ENCODE results near the gene ASB2.

ASB2 gene

GRCh38 chr14:93930296-93930988, 45.9 kb downstream of the ASB2 start:
- FAIRE-seq (no peak), DNase-seq (ENCODE audit: low spot score) (no peak)

- DNase-seq (ENCODE audit: low spot score): no peak
- no peak for FAIRE-seq
Measured at GRCh38 chr14:93929657-93930056, 46.7 kb downstream of the ASB2 start.

GRCh38 chr14:93929048-93929535, 47.3 kb downstream of the ASB2 start:
- FAIRE-seq (no peak), DNase-seq (ENCODE audit: low spot score) (no peak)

GRCh38 chr14:93928184-93929047, 48.0 kb downstream of the ASB2 start:
- DNase-seq (ENCODE audit: low spot score) (no peak), FAIRE-seq (no peak)

DNA sequence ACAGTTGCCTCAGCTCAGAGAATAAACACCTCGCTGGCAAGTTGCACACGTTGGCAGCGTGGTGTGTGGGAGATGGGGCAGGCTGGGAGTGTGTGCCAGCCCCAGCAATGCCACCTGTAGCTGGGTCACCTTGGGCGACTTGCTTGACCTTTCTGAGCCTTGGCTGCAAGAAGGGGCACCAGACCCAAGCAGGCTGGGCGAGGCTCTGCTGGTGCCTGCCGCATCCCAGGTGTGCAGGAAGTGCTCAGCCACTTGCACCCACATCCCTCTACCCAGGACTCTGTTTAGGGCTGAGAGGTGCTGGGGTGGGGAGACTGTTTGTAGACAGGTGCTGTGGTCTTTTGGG, 48.6 kb downstream of the ASB2 start:
- FAIRE-seq: no peak
- DNase-seq (ENCODE audit: low spot score): no peak

GRCh38 chr14:93926873-93927799, 49.2 kb downstream of the ASB2 start, which contains the start of gene FAM181A:
TSS of gene FAM181A (plus strand) at chr14:93927344. CDS start at chr14:93928286, 942 bp downstream.
- FAIRE-seq: no peak
- DNase-seq (ENCODE audit: low spot score): no peak

DNA sequence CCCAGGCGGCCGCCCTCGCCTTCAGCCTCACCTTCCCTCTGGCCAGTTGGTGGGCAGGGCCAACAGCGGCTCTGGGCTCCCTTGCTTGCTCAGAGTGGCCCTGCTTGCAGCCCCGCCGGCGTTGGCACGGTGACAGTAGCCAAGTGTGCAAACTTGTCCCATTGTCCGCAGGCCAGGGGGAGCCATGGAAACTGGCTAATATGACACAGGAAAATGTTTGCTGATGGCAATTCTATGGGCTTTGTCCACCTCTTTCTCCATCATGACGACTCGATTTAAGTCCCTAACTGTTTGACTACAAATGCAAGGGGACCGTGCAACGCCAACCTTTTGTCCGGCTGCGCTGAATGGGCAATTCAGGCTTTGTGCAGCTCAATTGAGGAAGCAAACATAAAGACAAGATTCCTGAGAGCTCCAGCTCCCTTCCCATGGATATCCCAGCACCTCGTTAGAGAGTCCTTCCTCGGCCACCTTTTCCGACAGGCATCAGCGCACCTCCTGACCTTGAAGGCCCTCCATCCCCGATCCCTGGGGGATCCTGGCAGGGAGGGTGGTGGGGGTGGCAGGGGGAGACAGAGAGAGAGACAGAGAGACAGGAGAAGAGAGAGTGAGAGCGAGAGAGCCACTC, 50.0 kb downstream of the ASB2 start:
- DNase-seq (ENCODE audit: low spot score) (no peak), FAIRE-seq (no peak)

DNA sequence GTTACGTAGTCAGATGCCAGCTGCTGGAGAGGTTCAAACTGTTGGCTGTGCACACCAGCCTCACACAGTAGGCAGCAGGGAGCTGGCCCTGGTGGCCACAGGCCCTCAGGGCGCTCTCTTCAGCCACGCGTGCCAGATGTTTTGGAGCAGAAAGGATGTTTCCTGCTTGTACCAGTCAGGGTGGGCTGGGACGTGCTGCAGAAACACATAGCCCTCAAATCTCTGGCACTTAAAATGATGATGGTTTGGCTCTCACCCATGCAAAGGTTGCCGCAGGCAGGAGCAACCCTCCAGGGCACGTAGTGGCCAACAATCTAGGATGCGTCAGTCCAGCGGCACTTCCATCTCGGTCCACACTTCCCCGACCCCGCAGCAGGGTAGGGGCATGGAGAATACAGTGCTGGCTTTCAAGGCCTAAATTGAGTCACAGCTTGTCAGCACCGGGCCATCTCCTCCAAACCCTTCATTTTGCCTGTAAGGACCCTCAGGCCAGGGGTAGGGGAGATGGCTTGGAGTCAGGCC, 50.9 kb downstream of the ASB2 start:
- DNase-seq (ENCODE audit: low spot score) (no peak), FAIRE-seq (no peak)

- FAIRE-seq: no peak
- DNase-seq (ENCODE audit: low spot score): no peak
Measured at GRCh38 chr14:93924592-93925355, 51.6 kb downstream of the ASB2 start.

GRCh38 chr14:93923626-93924025, 52.7 kb downstream of the ASB2 start:
- FAIRE-seq (no peak), DNase-seq (ENCODE audit: low spot score) (no peak)

- DNase-seq (ENCODE audit: low spot score) (no peak), FAIRE-seq (no peak)
Measured at GRCh38 chr14:93921001-93921806, 55.2 kb downstream of the ASB2 start.

DNA sequence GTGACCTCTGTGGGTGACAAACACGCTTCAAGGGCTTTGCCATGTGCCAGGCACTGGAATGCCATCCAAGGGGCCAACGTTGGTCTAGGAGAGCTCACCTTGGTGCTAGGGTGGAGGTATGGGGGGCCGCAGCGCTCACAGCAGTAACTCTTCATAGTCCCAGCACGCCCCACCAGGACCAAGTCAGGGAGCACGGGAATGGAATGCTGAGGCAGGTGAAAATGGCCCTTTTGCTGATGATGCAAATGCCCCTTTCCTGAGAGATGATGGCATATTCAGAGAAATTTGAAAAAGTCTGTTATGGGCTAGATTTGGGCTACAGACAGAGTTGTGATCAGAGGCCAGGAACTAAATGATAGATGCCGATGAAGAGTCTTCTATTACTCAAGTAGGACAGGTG, 59.2 kb downstream of the ASB2 start:
- no peak for FAIRE-seq
- no peak for DNase-seq (ENCODE audit: low spot score)

- DNase-seq (ENCODE audit: low spot score) (no peak), FAIRE-seq (no peak)
Measured at GRCh38 chr14:93916498-93916897, 59.9 kb downstream of the ASB2 start.

DNA sequence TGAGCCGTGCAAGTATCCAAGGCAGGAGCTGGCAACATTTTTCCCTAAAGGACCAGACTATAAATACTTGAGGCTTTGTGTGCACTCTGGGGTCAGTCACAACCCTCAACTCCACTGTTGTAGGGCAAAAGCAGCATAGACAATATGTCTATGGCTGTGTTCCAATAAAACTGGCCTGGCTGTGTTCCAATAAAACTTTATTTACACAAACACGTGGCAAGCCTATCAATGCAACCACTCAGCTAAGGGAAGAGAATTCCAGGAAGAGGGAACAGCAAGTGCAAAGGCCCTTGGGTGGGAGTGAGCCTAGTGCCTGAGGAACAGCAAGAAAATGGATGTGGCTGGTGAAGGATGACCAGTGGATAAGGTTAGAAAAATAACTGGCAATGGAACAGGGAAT, 60.6 kb downstream of the ASB2 start:
- no peak for DNase-seq (ENCODE audit: low spot score)

DNA sequence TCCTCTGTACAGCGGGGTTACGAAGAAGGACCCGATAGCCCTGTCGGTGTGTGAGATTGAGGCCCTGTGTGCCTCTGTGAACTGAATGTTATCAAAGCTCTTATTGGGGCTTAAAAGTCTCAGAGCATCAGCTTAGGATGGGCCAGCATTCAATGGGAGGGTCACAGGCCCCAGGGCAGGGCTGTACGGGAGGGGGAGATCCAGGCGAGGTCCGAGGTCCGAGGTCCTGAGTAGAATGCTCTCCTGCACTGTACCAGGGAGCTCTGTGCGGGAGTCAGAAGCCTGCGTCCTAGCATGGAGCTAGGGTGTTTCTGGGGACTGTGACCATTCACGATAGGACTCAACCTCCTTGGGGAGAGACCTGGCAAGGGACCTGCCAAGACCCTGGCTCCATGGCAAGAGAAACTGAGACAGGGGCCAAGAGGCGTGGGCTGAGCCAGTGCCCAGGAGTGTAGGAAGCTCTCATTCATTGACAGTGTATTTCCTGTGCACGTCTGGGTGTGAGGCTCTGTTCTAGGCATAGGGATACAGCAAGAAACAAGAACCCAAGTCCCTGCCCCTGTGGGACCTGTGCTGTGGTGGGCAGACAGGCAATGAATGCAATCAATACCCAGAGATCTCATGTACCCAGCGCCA, 61.2 kb downstream of the ASB2 start:
- DNase-seq (ENCODE audit: low spot score) (no peak), FAIRE-seq (no peak)

More for the DNA sequence above, 60.6 kb downstream of the ASB2 start:
- no peak for FAIRE-seq

DNA sequence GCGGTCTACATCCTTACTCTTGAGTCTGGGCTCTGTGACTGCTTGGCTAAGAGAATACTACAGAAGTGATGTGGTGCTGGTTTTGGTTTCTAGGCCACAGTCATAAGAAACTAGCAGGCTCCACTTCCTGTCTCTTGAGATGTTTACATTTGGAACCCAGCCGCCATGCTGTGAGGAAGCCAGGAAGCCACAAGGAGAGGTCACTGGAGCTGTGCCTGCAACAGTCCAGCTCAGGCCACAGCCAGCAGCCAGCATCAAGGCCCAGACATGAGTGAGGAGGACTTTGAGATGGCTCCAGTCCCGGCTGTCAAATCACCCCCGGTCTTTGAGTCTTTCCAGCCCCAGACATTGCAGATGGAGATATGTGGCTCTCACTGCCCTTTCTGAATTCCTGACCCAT, 62.1 kb downstream of the ASB2 start:
- FAIRE-seq (no peak), DNase-seq (ENCODE audit: low spot score) (no peak)

DNA sequence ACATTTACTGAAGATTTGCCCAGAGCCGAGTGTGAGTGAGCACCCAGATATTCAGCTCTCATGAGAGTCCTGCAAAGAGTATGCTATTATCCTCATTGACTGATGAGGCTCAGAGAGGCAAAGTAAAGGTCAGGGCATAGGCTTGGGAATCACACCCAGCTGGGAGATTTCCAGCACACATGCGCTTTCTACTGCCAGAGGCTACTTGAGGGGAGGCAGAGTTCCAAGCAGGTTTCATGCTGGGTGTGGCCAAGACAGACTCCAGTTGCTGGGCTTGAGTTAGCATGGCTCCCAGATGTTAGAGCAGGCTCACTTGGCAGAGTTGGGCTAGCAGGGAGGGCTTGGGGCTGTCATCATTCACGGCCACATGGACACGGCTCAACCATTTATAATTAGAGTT, 63.6 kb downstream of the ASB2 start:
- DNase-seq (ENCODE audit: low spot score) (no peak), FAIRE-seq (no peak)

GRCh38 chr14:93911975-93912615, 64.3 kb downstream of the ASB2 start:
- FAIRE-seq (no peak), DNase-seq (ENCODE audit: low spot score) (no peak)
